HG03159 (cell line): ENCODE measurements around the gene CTCFL.

Experiments
- ATAC-seq: cut with Tn5 transposase; IDR thresholded peaks from one replicate; pipeline ENCODE4 v1.9.1; 2021; ENCODE audit warnings: mild to moderate bottlenecking, moderate library complexity; ENCODE audit not compliant: unreplicated experiment

The CTCFL gene, protein sequence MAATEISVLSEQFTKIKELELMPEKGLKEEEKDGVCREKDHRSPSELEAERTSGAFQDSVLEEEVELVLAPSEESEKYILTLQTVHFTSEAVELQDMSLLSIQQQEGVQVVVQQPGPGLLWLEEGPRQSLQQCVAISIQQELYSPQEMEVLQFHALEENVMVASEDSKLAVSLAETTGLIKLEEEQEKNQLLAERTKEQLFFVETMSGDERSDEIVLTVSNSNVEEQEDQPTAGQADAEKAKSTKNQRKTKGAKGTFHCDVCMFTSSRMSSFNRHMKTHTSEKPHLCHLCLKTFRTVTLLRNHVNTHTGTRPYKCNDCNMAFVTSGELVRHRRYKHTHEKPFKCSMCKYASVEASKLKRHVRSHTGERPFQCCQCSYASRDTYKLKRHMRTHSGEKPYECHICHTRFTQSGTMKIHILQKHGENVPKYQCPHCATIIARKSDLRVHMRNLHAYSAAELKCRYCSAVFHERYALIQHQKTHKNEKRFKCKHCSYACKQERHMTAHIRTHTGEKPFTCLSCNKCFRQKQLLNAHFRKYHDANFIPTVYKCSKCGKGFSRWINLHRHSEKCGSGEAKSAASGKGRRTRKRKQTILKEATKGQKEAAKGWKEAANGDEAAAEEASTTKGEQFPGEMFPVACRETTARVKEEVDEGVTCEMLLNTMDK

DNA sequence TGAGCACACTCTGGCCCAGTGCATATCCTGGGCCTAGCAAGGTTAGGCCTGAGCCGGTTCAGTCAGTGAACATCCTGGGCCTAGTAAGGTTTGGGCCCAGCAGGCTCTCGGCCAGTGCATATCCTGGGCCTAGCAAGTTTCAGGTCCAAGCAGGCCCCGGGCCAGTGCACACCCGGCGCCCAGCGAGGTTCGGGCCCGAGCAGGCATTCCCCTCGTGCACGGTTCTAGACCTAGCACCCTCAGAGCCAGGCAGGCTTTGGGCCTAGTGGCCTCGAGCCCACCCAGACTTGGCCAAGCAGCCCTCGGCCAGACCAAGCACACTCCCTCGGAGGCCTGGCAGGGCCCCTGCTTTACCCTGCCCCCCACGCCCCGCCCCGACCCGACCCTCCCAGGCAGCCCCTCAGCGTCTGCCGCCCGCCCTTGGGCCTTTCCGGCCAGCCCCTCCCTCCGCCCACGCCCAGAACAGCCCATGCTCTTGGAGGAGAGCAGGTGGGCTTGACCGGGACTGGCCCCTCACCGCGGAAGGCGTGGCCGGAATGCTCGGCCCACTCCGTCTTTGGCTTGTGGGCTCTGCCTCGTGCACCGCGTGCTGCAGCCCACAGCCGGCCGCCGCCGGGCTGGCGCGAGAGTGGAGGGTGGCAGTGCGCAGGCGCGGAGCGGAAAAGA, at the start of gene CTCFL:
CTCFL (minus strand) TSS at position 630 of the 666 bp plus-strand sequence. CDS start 935 bp downstream, outside the sequence.
- ATAC-seq, result no peak

DNA sequence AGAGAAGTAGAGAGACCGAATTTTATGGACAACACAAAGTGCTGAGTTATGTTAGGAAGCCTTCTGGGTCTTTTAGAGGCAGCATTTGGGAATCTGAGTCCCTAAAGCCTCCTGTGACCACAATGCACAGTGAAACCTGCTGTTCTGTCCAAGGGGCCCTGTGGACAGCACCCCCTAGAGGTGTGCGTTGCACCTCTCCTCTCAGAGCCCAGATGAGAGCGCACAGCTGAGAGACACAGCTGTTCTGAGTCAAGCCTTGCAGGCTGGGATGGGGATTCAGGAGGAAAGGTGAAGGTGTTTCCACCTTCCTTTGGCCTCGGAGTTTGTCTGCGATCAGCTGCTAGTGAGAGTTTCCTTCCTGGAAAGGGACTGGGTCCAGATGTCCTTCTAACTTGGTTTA, 49.0 kb upstream of the CTCFL start:
- ATAC-seq, result no peak

DNA sequence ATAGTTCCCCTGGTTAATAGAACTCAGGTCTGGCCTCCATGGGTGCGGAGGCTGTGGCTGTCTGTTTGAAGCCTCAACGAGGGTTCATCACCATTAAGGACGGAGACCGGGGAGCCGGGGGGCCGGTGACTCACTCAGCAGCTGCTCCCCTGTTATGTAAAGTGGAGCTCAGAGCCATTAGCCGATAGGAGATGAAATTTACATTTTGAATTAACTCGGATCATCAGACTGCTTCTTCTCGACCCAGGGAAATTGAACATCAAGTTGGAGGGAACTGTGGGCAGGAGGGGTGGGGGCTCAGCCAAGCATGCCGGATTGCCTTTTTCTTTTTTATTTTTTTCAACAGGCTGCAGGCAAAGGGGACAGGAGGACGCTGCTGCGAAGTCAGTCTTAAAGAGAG, 48.3 kb upstream of the CTCFL start:
- no peak for ATAC-seq

DNA sequence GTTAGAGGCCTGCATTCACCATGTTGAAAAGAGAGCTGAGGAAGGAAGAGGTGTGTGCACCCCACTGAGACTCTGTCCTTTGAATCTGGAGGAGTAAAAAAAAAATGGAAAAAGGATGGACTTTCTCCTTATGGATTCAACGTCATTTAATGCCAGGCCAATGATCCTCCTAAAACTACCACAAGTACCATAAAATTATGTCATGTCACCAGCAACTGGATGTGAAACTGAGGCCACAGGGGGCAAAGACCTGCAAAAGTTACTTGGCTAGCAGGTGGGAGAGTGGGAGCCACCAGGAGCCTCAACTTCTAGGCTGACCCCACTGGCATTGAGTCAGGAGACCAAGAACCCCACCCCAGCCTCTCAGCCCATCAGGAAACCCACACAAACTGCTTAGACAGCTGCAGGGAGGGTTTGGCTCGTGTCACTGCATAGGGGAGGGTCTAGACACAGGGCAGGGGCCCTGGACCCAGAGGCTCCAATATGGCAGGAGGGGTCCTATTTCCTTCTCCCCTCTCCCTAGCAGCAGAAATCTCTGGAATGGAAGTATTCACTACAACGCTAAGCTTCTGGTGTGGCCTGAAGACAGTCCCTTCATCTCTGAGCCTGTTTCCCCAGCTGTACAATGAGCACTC, 47.0 kb upstream of the CTCFL start:
- no peak for ATAC-seq

DNA sequence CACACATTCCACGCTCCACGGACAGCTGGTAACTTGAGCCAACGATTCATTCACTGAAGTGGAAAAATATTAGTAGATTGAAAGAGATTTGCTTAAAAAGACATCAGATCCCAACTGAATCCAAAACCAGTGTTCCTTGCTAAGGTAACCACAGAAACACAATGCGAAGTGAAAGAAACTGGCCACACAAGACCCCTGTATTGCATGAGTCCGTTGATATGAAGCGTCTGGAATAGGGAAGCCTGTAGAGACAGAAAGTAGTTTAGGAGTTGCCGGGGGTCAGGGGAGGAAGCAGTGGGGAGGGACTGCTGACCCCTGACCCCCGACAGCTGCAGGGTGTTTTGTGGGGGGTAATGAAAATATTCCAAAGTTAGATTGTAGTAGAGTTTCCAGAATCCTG, 46.0 kb upstream of the CTCFL start:
- ATAC-seq, result no peak

DNA sequence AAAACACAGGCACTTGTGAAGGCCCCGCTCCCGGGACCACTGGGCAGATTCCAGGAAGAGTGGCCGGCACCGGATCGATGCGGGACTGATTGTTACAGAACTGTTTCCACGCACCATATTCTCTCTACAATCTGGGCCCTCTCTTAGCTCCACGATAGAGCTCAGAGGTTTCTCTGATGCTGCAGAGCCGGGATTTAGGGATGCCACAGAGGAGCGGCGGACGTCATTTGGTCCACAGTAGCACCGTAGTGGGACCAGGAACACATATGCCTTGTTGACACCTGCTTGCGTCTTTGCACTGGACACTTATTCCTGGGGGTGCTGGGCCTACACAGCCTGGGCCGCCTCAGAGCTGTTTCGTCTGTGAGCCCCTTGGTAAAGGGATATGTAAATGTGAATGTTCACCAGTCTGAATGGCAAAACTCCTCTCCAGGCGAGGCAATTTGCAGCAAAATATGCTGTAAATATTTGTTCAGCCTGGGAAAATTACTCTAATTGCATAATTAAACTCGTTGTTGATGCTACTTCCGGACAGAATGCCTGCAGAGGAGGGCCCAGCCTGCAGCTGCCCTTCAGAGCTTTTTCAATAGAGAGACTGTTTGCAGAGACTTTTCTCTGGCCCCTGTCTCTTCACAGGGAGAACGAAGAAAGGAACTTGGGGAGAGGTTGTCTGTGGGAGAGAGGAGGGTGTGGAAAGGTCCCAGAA, 45.4 kb upstream of the CTCFL start:
- ATAC-seq, result no peak

DNA sequence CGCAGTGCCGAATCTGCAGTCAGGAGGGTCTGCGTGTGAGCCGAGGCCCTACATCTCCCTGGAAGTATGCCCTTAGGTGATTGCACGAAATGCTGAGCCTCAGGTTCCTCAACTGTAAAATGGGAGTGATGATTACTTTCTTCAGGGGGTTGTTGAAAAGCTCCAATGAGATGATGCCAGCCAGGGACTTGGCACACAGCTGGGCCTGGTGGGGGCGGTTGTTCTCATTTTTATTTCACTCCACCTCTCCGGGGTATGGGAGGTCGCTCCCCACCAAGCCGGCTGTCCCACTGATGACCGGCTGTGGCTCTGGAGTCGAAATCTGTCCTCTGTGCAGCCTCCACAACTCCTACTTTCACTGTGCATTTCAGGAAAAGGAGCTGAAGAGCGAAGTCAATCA, 44.0 kb upstream of the CTCFL start:
- ATAC-seq, result no peak

DNA sequence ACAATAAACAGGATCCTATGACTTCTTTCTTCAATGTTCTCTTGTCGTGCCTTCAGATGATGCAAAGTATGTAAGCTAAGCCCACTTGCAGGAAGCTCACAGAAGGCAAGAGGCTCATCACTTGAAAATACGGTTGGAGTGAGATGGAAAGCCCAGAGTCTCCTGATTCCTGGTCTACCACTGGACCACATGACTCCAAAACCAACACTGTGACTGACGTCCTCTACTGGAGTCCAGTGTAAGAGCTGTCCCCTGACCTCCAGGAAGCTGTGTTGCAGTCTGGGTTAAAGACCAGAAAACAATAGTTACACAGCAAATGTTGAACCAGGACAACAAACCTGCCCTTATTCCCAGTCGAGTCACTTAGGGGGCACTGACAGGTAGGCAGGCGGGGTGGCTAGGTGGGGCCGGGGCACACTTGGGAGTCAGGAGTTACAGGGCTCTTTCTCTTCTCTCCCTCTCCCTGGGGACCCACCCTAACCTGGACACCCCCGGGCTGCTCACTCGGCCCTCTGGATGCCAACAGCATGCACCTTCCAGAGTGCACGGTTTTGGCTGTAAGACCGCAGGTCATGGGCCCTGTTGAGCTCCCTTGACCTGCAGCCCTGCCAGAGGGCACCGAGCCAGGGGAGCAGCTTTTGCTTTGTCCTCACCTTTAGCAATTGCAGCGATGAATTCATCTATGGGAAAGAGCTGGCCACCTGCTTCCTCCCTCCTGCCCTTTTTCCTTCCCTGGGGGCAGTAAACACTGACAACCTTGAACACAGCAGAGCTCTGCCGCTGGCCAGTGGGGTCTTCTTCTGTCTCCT, 43.4 kb upstream of the CTCFL start:
- ATAC-seq, result no peak

DNA sequence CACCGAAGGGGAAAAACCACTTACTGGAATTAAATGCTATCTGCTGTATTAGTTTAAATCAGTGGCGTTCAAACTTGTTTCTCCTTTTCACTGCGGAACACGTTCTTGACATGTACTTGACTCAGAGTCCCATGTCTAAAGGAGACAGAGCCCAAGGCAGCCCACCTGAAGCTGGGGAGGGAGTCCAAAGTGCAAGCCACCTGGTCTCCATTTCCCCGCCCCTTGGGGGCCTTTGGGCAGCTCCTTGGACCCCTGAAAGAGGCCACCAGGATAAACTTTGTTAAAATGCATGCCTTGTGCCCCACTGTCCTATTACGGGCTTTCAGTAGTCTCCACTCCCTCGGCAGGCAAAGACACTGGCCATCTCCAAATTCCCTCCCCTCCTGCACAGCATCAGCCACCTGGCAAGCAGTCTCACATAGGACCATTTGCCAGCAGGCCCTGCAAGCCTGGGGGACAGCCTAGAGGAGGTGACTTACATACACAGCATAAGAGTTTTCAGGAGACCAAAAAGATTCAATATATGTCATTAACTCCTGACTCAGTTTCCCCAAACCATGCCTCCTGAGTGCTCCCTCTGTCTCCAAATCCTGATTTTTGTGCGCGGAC, 42.6 kb upstream of the CTCFL start:
- ATAC-seq, result no peak

DNA sequence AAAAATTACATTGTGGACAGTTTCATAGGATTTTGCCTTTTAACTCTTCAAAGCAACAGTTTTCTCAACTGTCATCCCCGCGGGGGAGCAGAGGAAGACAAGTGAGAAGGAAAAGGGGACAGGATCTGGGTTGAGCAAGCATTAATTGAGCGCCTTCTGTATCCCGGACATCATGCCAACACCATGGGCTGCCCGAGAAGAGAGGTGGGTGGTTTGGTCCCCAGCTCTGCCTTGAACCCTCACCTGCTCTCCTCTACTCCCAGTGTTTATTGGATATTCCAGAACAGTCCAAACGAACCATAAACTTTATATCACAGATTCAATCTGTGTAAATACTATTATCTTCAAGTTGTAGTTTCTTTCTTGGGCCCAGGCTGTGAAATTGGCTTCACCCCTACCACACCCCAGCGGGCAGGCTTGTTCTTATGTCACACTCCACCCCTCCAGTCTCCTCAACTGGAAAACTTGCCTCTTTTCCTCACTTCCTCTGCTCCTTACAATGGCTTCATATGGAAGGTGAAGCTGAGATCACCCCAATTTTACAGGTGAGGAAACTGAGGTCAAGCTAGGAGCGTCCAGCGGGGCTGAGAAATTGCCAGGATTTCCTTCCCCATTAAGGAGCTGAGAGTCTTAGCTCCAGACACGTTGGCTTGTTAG, 42.0 kb upstream of the CTCFL start:
- no peak for ATAC-seq

DNA sequence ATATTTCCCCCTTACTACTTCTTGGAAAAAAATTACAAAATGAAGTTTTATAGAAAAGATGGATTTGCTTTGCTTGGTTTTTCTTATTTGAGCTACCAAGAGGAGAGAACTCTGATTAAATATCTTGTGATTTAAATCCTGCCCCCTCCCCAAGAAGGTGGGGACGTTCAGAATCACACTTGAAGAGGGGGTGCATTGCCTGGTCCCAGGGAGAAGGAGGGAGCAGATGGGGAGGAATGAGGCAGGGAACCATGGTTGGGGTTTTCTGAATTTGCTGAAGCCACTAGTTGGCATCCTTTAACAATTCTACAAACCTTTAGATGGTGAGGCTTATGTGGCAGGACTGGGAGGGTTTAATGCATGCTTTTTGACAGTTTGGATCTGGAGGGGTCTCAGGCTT, 41.5 kb upstream of the CTCFL start:
- no peak for ATAC-seq

DNA sequence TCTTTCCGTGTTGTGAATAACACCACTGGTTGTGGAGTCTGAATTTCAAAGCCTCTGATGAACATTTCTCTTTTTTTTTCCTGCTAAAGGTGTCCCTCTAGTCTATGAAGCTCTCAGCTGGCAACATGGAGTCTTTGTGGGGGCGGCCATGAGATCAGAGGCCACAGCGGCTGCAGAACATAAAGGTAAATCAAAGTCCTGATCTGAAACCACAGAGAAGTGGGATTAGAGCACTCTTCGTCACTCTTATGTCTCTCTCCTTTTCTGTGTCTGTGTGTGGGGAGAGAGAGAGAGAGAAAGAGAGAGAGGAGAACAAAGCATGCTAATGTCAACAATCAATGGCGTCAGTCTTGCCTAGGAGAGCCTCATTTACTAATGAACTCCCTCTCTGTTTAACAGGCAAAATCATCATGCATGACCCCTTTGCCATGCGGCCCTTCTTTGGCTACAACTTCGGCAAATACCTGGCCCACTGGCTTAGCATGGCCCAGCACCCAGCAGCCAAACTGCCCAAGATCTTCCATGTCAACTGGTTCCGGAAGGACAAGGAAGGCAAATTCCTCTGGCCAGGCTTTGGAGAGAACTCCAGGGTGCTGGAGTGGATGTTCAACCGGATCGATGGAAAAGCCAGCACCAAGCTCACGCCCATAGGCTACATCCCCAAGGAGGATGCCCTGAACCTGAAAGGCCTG, 40.2 kb upstream of the CTCFL start:
- no peak for ATAC-seq

DNA sequence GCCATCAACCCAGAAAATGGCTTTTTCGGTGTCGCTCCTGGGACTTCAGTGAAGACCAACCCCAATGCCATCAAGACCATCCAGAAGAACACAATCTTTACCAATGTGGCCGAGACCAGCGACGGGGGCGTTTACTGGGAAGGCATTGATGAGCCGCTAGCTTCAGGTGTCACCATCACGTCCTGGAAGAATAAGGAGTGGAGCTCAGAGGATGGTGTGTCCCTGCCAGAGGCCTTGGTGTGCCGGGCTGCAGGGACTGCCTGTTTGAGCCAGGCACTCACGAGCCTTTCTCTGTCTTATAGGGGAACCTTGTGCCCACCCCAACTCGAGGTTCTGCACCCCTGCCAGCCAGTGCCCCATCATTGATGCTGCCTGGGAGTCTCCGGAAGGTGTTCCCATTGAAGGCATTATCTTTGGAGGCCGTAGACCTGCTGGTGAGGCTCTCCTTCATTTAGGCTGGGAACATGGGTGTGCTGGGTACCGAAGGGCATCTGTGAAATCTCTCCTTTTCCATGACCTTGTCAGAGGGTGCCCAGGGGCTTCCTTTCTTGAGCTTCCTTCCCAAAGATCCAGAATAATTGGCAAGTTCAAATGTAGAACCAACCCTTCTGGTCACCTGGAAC, 39.4 kb upstream of the CTCFL start:
- no peak for ATAC-seq

DNA sequence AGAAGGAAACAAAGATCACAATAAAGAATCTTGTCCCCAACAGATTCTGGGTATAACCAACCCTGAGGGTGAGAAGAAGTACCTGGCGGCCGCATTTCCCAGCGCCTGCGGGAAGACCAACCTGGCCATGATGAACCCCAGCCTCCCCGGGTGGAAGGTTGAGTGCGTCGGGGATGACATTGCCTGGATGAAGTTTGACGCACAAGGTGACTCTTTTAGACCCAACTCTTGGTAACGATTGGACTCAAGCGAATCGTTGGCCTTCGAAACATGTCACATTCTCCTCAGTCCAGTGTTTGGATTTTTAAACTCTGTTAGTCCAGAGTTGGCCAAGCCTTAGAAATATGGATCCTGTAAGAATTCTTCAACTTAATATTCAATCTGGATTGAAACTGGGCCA, 38.6 kb upstream of the CTCFL start:
- ATAC-seq, result no peak

DNA sequence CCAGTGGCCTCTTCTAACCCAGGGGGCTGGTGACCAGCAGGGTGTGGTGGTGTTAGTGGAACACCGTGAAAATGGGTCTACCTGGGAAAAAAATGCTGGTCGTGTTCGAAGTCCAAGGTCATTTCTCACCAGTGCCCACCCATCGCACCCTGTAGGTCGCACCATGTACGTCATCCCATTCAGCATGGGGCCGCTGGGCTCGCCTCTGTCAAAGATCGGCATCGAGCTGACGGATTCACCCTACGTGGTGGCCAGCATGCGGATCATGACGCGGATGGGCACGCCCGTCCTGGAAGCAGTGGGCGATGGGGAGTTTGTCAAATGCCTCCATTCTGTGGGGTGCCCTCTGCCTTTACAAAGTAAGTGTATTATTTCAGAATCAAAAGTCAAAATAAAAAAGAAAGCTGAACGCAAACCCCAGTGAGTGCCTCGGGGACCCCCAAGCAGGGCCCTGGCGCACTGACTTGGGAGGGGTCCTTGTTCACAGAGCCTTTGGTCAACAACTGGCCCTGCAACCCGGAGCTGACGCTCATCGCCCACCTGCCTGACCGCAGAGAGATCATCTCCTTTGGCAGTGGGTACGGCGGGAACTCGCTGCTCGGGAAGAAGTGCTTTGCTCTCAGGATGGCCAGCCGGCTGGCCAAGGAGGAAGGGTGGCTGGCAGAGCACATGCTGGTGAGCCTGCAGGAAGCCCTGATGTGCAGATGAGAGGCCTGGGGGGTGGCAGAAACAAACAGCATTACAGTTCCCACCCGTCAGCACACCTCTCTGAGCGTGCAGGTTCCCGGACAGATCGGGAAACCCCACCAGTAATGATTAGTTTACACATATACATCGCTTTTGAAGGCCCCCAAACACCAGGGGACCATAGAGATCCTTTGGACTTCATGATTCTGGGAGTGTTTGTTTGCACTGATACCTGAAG, 37.9 kb upstream of the CTCFL start:
- no peak for ATAC-seq

DNA sequence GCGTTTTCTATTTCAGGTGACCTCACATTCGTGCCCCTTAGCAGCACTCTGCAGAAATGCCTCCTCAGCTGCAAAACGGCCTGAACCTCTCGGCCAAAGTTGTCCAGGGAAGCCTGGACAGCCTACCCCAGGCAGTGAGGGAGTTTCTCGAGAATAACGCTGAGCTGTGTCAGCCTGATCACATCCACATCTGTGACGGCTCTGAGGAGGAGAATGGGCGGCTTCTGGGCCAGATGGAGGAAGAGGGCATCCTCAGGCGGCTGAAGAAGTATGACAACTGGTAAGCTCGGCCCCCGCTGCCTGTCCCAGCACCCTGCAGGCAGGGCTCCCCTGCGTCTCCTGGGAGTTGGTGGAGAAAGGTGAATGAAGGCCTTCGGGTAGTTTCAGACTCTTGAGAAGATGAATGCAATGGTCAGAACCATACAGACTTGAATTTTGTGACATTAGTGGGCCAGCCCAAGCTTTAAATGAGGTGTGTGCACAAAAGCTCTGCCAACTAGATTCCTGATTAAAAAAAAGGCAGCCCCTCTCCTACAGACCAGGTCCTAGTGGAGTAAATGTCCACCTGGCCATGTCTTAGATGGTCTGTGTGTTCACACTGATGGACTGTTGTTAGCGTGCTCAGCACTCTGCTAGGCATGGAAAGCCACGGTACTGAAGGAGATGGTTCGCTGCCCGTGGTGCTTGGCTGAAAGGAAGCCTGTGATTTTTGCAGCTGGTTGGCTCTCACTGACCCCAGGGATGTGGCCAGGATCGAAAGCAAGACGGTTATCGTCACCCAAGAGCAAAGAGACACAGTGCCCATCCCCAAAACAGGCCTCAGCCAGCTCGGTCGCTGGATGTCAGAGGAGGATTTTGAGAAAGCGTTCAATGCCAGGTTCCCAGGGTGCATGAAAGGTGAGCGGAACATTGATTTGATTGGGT, 36.7 kb upstream of the CTCFL start:
- ATAC-seq, result no peak
